GM19438 (cell line): ENCODE measurements around the gene SLC6A3.

Source experiments
- ATAC-seq: cut with Tn5 transposase; IDR thresholded peaks from one replicate; pipeline ENCODE4 v1.9.1; 2021; ENCODE audit warnings: low read depth; ENCODE audit not compliant: unreplicated experiment

SLC6A3 gene

GRCh38 chr5:1445313-1445688 is at the start of gene SLC6A3:
TSS of gene SLC6A3 (minus strand) at chr5:1445440. CDS start at chr5:1443197, 2,243 bp downstream.
- ATAC-seq = no peak

- ATAC-seq = no peak
Observed at GRCh38 chr5:1493941-1494340, 48.7 kb upstream of the SLC6A3 start.

GRCh38 chr5:1493413-1493812 is 48.2 kb upstream of the SLC6A3 start:
- ATAC-seq = no peak

GRCh38 chr5:1492757-1493156 is 47.5 kb upstream of the SLC6A3 start:
- ATAC-seq = no peak

GRCh38 chr5:1490376-1490775 is 45.1 kb upstream of the SLC6A3 start:
- ATAC-seq = no peak

GRCh38 chr5:1489754-1490153 is 44.5 kb upstream of the SLC6A3 start:
- no peak for ATAC-seq

- ATAC-seq = peak; percentile 49
Observed at GRCh38 chr5:1488882-1489680, 43.8 kb upstream of the SLC6A3 start.

DNA sequence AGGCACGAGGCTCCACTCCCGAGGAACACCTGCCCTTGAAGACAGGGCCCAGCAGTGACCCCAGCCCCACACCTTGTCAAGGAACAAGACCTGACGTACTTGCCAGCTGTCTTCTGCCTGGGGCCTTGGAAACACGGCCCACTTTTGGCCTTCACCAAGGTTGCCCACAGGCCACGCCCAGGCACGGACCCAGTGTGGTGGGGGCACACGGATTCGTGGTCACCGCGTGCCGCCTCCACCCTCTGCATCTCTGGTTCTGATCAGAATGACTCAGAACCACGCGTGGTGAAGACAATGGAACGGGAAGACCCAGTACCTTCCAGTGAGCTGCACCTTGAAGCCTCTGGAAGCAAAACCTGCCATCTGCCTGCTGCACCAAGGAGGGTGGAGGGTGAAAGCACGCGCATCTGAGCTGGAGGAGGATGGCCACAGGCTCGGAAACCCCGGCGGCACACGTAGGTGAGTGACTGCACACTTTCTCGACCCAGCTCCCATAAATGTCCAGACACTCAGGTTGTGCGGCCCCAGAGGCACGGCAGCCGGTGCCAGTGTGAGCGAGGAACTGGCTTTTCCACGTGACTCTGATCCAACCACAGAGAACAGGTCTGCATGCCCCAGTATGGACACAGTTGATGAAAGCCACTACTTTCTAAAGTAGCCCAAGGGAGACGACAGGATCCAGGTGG is 42.0 kb upstream of the SLC6A3 start:
- ATAC-seq = no peak

DNA sequence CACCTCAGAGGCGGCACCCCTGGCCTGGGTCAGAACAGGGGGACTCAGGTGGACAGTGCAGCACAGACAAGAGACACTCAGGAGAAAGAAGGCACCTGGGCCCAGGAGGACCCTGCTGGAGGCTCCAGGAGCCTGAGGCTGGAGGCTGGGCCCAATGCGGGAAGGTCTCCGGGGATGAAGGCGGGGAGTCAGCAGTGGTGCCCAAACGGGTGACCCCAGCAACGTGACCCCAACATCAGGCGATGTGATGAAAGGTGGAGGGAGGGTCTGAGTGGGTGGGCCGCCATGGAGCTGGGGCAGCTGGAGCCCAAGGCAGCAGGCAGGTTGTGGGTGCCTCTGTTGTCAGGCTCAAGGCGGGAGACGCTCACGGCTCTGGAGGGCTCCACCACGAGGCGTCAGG is 41.0 kb upstream of the SLC6A3 start:
- ATAC-seq = no peak

GRCh38 chr5:1485579-1486118 is 40.4 kb upstream of the SLC6A3 start:
- ATAC-seq = no peak

GRCh38 chr5:1484730-1485578 is 39.7 kb upstream of the SLC6A3 start:
- ATAC-seq = peak; percentile 52

- ATAC-seq = no peak
Observed at GRCh38 chr5:1483856-1484729, 38.9 kb upstream of the SLC6A3 start.

DNA sequence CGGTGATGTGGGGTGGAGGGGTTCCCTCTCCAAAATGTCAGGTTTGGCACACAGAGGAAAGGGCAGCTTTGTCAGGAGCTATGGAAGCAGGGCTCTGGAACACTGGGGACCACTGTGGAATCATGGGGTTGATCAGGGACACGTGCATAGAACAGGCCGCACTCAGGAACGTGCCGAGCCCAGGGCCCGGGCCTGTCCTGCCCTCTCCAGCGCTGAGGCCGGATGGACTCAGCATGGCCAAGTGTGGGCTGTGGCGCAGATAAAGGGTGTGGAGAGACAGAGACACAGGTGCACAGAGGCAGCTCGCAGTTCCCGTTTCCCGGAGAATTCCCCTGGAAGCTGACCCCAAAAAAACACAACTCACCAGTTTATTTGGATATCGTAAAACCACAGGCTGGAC is 37.8 kb upstream of the SLC6A3 start:
- no peak for ATAC-seq

DNA sequence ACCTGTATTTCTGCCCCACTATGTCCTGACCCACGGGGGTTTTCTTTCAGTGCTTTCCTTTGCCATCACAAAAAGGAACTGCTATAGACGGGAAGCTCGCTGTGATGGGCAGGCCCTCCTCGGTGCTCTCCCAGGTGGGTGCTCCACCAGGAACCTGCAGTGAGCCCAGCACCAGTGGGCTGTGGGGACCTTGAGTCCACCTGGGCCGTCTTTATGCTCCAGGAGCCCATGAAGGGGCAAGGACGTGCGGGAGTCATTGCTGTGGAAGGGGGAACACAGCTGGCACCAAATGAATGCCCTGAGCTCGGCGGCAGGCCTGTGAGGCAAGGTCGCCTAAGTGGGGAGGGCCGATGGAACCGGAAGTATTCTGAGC is 36.7 kb upstream of the SLC6A3 start:
- ATAC-seq = no peak

DNA sequence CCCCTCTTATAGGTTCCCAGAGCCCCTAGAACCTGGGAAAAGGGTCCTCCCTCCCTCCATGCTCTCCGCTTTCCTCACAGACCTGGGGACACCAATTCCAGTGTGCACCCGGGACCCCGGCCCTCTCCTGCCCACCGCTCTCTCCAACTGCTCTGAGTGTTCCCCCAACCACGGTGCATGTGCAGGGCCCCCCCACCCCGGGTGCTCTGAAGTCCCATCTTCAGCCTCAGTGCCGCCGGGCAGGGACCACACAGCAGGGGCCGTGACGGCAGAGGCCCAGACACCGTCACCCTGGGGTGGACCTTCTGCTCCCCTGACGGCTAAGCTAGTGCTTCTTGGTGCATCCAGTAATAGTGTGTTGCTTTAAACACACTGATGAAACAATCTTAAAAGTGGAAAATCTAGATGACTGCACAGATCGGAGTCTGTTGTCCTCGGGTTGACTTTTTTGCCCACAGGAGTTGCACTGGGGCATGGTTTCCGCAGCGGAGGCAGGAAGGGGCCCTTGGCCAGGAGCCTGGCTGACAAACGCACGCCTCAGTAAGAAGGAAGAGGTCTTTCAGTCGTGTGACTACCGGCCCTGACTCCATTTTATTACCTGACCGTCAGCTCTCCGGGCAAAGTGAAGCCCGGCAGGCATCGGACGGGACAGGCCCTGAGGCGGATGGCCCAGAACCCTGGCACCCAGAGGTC is 36.2 kb upstream of the SLC6A3 start:
- ATAC-seq = no peak

- ATAC-seq = no peak
Observed at GRCh38 chr5:1480806-1481205, 35.6 kb upstream of the SLC6A3 start.

DNA sequence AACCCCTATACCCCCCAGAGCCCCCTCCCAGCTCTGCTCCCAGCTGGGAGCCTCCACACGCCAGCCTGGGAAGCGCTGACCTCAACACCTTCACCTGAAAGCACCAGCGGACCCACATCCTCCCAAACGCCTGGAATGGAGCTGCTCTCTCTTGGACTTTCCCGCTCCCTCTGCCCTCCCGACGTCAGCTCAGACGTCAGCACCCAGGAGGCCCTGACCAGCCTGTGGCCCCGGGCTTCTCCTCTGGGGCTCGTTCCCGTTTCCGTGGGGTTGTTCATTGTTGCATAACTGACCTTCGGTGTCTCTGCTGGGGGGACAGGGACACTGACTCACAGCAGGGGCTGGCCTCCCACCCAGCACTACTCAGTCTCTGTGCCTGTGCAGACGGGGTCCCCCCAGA is 35.0 kb upstream of the SLC6A3 start:
- ATAC-seq = no peak

GRCh38 chr5:1479581-1480188 is 34.4 kb upstream of the SLC6A3 start:
- no peak for ATAC-seq

DNA sequence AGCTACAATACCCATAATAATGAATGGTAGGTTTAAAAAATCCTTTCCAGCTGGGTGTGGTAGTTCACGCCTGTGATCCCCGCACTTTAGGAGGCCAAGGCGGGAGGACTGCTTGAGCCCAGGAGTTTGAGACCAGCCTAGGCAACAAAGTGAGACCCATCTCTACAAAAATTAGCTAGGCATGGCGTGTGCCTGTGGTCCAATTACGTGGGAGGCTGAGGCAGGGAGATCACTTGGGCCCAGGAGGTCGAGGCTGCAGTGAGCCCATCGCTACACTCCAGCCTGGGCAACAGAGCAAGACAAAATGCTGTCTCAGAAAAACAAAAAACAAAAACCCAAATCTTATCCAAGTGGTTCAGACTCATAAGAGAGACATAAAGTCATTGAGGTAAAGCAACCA is 33.8 kb upstream of the SLC6A3 start:
- ATAC-seq = no peak
